ENCODE measurements around the gene RNF207. TPM values are rescaled to one million over a fixed set of nuclear protein-coding genes. Genes with fewer than 3 reads are reported as not detected.
A peak's percentile ranks its signal among the peaks of the same experiment; 100 is the strongest.

The RNF207 gene
- total and polyA plus RNA-seq, 2 of the 13 experiments (the other 11 are each of a cell fraction or from before 2014, with no cell fraction given) = 9.8 to 15.9 TPM

DNA sequence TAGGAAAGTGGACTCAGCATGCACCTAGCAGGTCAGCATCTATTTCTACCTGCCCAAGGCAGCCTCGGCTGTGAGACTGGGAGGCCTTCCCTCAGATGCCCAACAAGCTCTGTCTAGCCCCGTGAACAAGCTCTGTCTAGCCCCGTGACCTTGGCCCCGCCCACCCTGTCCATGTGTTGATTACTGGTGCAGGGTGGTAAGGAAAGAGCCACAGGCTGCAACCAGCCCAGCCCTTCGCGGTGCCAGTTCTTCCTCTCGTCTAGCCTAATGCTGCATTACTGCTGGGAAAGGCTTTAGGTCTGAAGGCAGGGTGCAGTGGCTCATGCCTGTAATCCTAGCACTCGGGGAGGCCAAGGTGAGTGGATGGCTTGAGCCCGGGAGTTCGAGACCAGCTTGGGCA is 52.8 kb downstream of the RNF207 start:
- H3K4me1 ChIP-seq (ENCODE audit: insufficient read depth, low read length) = peaks cover 24% of the 10 kb centered on the region
- no peak overlapping the region for H3K9ac ChIP-seq (ENCODE audit: insufficient read depth, low read depth, low read length)
- no peak overlapping the region for H2AFZ ChIP-seq (ENCODE audit: low read length)
- H3K4me3 ChIP-seq (replicated peaks in 1 of 3; ENCODE audit: insufficient read depth in 1 of 3, low read depth in 2 of 3, low read length in 3 of 3) = no peak overlapping the region
- no peaks in the 10 kb centered on the region for H3K36me3 ChIP-seq (replicated peaks in 1 of 2; ENCODE audit: control insufficient read depth in 1 of 2, insufficient read depth in 2 of 2, low read length in 2 of 2)
- no peak overlapping the region for H3K4me2 ChIP-seq (ENCODE audit: low read depth, low read length)
- in situ Hi-C loops (cut with HindIII; ENCODE audit: extremely low pct_ligation_motif_present, low pct_unique_long_range_greater_than_20kb) = no loop called here
- BruUV-seq (replicated peaks) = no TSS peak
- no peak for TF ChIP-seq ZNF331 (CRISPR knock-in tag; IDR thresholded peaks at IDR 0.05)
- no peak for TF ChIP-seq KLF9 (CRISPR knock-in tag; IDR thresholded peaks at IDR 0.05; ENCODE audit: low read depth)
- TF ChIP-seq, protein P1, sequence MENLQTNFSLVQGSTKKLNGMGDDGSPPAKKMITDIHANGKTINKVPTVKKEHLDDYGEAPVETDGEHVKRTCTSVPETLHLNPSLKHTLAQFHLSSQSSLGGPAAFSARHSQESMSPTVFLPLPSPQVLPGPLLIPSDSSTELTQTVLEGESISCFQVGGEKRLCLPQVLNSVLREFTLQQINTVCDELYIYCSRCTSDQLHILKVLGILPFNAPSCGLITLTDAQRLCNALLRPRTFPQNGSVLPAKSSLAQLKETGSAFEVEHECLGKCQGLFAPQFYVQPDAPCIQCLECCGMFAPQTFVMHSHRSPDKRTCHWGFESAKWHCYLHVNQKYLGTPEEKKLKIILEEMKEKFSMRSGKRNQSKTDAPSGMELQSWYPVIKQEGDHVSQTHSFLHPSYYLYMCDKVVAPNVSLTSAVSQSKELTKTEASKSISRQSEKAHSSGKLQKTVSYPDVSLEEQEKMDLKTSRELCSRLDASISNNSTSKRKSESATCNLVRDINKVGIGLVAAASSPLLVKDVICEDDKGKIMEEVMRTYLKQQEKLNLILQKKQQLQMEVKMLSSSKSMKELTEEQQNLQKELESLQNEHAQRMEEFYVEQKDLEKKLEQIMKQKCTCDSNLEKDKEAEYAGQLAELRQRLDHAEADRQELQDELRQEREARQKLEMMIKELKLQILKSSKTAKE (CRISPR knock-in tag; IDR thresholded peaks at IDR 0.05; ENCODE audit: borderline replicate concordance) = 0 out of 2 replicates have a peak, but pooled peaks have one; percentile 17
- TF ChIP-seq, protein P2, sequence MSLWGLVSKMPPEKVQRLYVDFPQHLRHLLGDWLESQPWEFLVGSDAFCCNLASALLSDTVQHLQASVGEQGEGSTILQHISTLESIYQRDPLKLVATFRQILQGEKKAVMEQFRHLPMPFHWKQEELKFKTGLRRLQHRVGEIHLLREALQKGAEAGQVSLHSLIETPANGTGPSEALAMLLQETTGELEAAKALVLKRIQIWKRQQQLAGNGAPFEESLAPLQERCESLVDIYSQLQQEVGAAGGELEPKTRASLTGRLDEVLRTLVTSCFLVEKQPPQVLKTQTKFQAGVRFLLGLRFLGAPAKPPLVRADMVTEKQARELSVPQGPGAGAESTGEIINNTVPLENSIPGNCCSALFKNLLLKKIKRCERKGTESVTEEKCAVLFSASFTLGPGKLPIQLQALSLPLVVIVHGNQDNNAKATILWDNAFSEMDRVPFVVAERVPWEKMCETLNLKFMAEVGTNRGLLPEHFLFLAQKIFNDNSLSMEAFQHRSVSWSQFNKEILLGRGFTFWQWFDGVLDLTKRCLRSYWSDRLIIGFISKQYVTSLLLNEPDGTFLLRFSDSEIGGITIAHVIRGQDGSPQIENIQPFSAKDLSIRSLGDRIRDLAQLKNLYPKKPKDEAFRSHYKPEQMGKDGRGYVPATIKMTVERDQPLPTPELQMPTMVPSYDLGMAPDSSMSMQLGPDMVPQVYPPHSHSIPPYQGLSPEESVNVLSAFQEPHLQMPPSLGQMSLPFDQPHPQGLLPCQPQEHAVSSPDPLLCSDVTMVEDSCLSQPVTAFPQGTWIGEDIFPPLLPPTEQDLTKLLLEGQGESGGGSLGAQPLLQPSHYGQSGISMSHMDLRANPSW (CRISPR knock-in tag; IDR thresholded peaks at IDR 0.05; ENCODE audit: borderline replicate concordance) = no peak
- TF ChIP-seq ZMYM3 (CRISPR knock-in tag; IDR thresholded peaks at IDR 0.05) = peak; percentile 60; the same call in 1 of the 2 replicates
- no peak for TF ChIP-seq SOX5 (CRISPR knock-in tag; IDR thresholded peaks at IDR 0.05; ENCODE audit: borderline replicate concordance)
- H3K79me2 ChIP-seq (ENCODE audit: insufficient read depth, low read length) = no peaks in the 10 kb centered on the region
- ChIA-PET POLR2A (no interaction called here), CTCF (ENCODE audit: low intra/inter-chr PET ratio, low total read pairs) (no interaction called here)
- no peaks in the 10 kb centered on the region for H4K20me1 ChIP-seq (ENCODE audit: insufficient read depth, low read length)
- H3K27ac ChIP-seq (ENCODE audit: extremely low read length, insufficient read depth, low read length) = no peak overlapping the region
- H3K27me3 ChIP-seq (ENCODE audit: control insufficient read depth in 1 of 2, insufficient read depth in 2 of 2, low read length in 2 of 2) = peaks cover 0 to 7% of the 10 kb centered on the region in 2 experiments; a peak in 3 of 5 replicates
- FAIRE-seq (no peak), ATAC-seq (no peak), DNase-seq (ENCODE audit: low spot score) (no peak)
- WGBS (ENCODE audit: low lambda C conversion rate) = 36% methylated on average over 7 of the region's 10 CpGs
- intact Hi-C loops (cut with micrococcal nuclease; ENCODE audit: unreplicated experiment) = no loop called here
- no peaks in the 10 kb centered on the region for H3K9me3 ChIP-seq (ENCODE audit: low read length)
